GM19455 (cell line): ENCODE results near the gene POR.

Experiments used
- ATAC-seq: cut with Tn5 transposase; IDR thresholded peaks from one replicate; pipeline ENCODE4 v1.9.1; 2021; ENCODE audit not compliant: unreplicated experiment

POR gene

GRCh38 chr7:75950111-75950681 is 35.2 kb downstream of the POR start:
- ATAC-seq = no peak

GRCh38 chr7:75951506-75951905 is 36.6 kb downstream of the POR start:
- no peak for ATAC-seq

- ATAC-seq = no peak
Measured at GRCh38 chr7:75953431-75953830, 38.5 kb downstream of the POR start.

GRCh38 chr7:75953931-75954330 is 39.0 kb downstream of the POR start:
- ATAC-seq = no peak

GRCh38 chr7:75955331-75955955 is 40.5 kb downstream of the POR start:
- no peak for ATAC-seq

GRCh38 chr7:75957021-75957736 is 42.2 kb downstream of the POR start:
- ATAC-seq = no peak

- ATAC-seq = no peak
Measured at GRCh38 chr7:75958802-75959543, 44.0 kb downstream of the POR start.

GRCh38 chr7:75960372-75960771 is 45.4 kb downstream of the POR start:
- ATAC-seq = no peak

- no peak for ATAC-seq
Measured at GRCh38 chr7:75961218-75961617, 46.3 kb downstream of the POR start.

- ATAC-seq = no peak
Measured at GRCh38 chr7:75962607-75963380, 47.8 kb downstream of the POR start.

GRCh38 chr7:75963381-75963995 is 48.5 kb downstream of the POR start:
- ATAC-seq = no peak

GRCh38 chr7:75965617-75966016 is 50.7 kb downstream of the POR start:
- no peak for ATAC-seq

- no peak for ATAC-seq
Measured at GRCh38 chr7:75966190-75966961, 51.4 kb downstream of the POR start.

- ATAC-seq = no peak
Measured at GRCh38 chr7:75967055-75967454, 52.1 kb downstream of the POR start.

GRCh38 chr7:75967487-75967997 is 52.6 kb downstream of the POR start:
- ATAC-seq = no peak

GRCh38 chr7:75968012-75968411 is 53.1 kb downstream of the POR start:
- ATAC-seq = no peak

- ATAC-seq = no peak
Measured at GRCh38 chr7:75968561-75969001, 53.6 kb downstream of the POR start.

- ATAC-seq = no peak
Measured at GRCh38 chr7:75969182-75969581, 54.2 kb downstream of the POR start.

- no peak for ATAC-seq
Measured at GRCh38 chr7:75969704-75970498, 54.9 kb downstream of the POR start.
